A673 (cell line): ENCODE results near the gene AAGAB.
A peak's percentile ranks its signal among the peaks of the same experiment; 100 is the strongest.

Source experiments
- EZH2 ChIP-seq: fragments of 200-600 bp; sonication (generic); IDR thresholded peaks from 2 replicates; pipeline ENCODE4 v1.6.1; 2017; ENCODE audit warnings: borderline replicate concordance, low read depth, mild to moderate bottlenecking, mixed read lengths, antibody characterized with exemption, low read length; ENCODE audit not compliant: poor library complexity, severe bottlenecking
- TF ChIP-seq, protein P1 (sequence below): fragments of 300-800, 200-600 bp; sonication (generic); conservative IDR thresholded peaks from 2 replicates; pipeline ENCODE4 v1.5.1; 2017; ENCODE audit warnings: low read depth, mild to moderate bottlenecking, antibody characterized with exemption, low read length, moderate library complexity, mixed read lengths

DNA sequence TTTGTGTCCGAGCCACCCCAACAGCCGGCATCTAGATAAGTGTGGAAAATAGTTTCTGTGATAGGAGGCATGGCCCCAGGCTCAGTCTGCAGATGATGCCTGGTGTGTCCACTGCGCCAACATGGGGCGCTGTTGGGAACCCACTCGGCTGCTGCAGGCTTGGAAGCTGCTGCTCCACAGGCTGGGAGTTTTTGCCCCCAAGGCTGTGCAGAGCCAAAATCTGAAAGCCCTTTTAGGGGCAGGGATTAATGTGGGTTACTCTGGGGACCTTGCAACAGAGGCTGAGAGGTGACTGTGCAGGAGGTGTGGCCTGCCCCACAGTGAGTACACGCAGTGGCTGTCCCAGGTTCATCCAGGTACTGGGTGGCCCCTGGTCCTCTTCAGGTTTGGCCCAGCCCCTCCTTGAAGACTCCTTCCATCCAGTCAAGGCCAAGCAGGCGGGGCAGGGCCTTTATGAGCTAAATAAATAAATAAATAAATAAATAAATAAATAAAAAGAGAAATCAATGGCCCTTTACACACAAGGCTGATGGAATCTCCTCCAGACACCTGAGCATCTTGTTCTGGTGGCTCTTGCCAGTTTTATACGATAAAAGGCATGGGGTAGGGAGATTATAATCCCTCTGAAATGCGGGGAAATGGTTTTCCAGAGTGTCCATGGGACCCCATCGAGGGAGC, 73.8 kb downstream of the AAGAB start:
- TF ChIP-seq, protein P1, sequence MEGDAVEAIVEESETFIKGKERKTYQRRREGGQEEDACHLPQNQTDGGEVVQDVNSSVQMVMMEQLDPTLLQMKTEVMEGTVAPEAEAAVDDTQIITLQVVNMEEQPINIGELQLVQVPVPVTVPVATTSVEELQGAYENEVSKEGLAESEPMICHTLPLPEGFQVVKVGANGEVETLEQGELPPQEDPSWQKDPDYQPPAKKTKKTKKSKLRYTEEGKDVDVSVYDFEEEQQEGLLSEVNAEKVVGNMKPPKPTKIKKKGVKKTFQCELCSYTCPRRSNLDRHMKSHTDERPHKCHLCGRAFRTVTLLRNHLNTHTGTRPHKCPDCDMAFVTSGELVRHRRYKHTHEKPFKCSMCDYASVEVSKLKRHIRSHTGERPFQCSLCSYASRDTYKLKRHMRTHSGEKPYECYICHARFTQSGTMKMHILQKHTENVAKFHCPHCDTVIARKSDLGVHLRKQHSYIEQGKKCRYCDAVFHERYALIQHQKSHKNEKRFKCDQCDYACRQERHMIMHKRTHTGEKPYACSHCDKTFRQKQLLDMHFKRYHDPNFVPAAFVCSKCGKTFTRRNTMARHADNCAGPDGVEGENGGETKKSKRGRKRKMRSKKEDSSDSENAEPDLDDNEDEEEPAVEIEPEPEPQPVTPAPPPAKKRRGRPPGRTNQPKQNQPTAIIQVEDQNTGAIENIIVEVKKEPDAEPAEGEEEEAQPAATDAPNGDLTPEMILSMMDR, result peak; percentile 41
- TF ChIP-seq EZH2, result no peak
